Measurements from ENCODE around the gene EXD3. TPM values are rescaled to one million over a fixed set of nuclear protein-coding genes. Genes with fewer than 3 reads are reported as not detected.
A peak's percentile ranks its signal among the peaks of the same experiment; 100 is the strongest.

Gene EXD3
- total and polyA plus RNA-seq, 9 of the 15 experiments (the other 6 are each of a cell fraction or from before 2014, with no cell fraction given) = 0.29 to 12.5 (median 3.9) TPM

DNA sequence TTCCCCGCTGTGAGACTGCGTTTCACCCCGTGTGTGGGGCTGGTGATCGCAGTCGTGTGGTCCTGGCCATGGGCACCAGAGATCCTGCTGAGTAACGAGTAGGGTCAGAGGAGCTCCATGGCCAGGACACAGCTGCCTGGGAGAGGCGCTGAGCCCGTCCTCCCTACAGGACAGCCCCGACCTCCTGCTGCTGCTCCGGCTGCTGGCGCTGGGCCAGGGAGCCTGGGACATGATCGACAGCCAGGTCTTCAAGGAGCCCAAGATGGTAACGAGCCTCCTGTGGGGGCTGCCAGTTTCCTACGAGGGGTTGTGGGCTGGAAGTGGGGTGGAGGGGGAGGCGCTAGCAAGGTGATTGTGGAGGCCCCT is 156.8 kb downstream of the EXD3 start (continued):
- TF ChIP-seq, protein P1, sequence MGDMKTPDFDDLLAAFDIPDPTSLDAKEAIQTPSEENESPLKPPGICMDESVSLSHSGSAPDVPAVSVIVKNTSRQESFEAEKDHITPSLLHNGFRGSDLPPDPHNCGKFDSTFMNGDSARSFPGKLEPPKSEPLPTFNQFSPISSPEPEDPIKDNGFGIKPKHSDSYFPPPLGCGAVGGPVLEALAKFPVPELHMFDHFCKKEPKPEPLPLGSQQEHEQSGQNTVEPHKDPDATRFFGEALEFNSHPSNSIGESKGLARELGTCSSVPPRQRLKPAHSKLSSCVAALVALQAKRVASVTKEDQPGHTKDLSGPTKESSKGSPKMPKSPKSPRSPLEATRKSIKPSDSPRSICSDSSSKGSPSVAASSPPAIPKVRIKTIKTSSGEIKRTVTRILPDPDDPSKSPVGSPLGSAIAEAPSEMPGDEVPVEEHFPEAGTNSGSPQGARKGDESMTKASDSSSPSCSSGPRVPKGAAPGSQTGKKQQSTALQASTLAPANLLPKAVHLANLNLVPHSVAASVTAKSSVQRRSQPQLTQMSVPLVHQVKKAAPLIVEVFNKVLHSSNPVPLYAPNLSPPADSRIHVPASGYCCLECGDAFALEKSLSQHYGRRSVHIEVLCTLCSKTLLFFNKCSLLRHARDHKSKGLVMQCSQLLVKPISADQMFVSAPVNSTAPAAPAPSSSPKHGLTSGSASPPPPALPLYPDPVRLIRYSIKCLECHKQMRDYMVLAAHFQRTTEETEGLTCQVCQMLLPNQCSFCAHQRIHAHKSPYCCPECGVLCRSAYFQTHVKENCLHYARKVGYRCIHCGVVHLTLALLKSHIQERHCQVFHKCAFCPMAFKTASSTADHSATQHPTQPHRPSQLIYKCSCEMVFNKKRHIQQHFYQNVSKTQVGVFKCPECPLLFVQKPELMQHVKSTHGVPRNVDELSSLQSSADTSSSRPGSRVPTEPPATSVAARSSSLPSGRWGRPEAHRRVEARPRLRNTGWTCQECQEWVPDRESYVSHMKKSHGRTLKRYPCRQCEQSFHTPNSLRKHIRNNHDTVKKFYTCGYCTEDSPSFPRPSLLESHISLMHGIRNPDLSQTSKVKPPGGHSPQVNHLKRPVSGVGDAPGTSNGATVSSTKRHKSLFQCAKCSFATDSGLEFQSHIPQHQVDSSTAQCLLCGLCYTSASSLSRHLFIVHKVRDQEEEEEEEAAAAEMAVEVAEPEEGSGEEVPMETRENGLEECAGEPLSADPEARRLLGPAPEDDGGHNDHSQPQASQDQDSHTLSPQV (IDR thresholded peaks at IDR 0.05) = no peak
- TF ChIP-seq GABPB1 (CRISPR knock-in tag; IDR thresholded peaks at IDR 0.05) = no peak
- TF ChIP-seq, protein P2, sequence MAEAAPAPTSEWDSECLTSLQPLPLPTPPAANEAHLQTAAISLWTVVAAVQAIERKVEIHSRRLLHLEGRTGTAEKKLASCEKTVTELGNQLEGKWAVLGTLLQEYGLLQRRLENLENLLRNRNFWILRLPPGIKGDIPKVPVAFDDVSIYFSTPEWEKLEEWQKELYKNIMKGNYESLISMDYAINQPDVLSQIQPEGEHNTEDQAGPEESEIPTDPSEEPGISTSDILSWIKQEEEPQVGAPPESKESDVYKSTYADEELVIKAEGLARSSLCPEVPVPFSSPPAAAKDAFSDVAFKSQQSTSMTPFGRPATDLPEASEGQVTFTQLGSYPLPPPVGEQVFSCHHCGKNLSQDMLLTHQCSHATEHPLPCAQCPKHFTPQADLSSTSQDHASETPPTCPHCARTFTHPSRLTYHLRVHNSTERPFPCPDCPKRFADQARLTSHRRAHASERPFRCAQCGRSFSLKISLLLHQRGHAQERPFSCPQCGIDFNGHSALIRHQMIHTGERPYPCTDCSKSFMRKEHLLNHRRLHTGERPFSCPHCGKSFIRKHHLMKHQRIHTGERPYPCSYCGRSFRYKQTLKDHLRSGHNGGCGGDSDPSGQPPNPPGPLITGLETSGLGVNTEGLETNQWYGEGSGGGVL (CRISPR knock-in tag; IDR thresholded peaks at IDR 0.05) = no peak
- TF ChIP-seq TRIM28 (IDR thresholded peaks at IDR 0.05) = no peak
- TF ChIP-seq, protein P3, sequence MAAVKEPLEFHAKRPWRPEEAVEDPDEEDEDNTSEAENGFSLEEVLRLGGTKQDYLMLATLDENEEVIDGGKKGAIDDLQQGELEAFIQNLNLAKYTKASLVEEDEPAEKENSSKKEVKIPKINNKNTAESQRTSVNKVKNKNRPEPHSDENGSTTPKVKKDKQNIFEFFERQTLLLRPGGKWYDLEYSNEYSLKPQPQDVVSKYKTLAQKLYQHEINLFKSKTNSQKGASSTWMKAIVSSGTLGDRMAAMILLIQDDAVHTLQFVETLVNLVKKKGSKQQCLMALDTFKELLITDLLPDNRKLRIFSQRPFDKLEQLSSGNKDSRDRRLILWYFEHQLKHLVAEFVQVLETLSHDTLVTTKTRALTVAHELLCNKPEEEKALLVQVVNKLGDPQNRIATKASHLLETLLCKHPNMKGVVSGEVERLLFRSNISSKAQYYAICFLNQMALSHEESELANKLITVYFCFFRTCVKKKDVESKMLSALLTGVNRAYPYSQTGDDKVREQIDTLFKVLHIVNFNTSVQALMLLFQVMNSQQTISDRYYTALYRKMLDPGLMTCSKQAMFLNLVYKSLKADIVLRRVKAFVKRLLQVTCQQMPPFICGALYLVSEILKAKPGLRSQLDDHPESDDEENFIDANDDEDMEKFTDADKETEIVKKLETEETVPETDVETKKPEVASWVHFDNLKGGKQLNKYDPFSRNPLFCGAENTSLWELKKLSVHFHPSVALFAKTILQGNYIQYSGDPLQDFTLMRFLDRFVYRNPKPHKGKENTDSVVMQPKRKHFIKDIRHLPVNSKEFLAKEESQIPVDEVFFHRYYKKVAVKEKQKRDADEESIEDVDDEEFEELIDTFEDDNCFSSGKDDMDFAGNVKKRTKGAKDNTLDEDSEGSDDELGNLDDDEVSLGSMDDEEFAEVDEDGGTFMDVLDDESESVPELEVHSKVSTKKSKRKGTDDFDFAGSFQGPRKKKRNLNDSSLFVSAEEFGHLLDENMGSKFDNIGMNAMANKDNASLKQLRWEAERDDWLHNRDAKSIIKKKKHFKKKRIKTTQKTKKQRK (IDR thresholded peaks at IDR 0.05; ENCODE audit: borderline replicate concordance, low read depth, low read length) = no peak
- peak; percentile 35; the same call in 1 of the 2 replicates for TF ChIP-seq RBFOX2 (IDR thresholded peaks at IDR 0.05; ENCODE audit: low read depth, low read length)
- no peak for TF ChIP-seq THAP7 (CRISPR knock-in tag; IDR thresholded peaks at IDR 0.05)
- TF ChIP-seq ZNF354B (CRISPR knock-in tag; IDR thresholded peaks at IDR 0.05) = no peak
